Measurements from ENCODE around the gene ABHD14A.

ABHD14A gene

GRCh38 chr3:51954713-51955112 is 20.2 kb upstream of the ABHD14A start:
- Histone ChIP-seq H3K27me3 (ENCODE audit: insufficient read depth, poor library complexity, severe bottlenecking) (no peaks in the 10 kb centered on the region), H3K4me1 (ENCODE audit: insufficient read depth, poor library complexity, severe bottlenecking) (peaks cover 8% of the 10 kb centered on the region), H3K27ac (ENCODE audit: poor library complexity, severe bottlenecking) (no peak overlapping the region), H3K4me3 (ENCODE audit: severe bottlenecking) (no peak overlapping the region), H3K36me3 (ENCODE audit: low read depth) (no peaks in the 10 kb centered on the region), H3K9me3 (ENCODE audit: severe bottlenecking) (no peaks in the 10 kb centered on the region)
- no peak for DNase-seq (ENCODE audit: low spot score)
- TF ChIP-seq CTCF (IDR thresholded peaks at IDR 0.05; ENCODE audit: poor library complexity, severe bottlenecking): no peak
- no peak for ATAC-seq (ENCODE audit: low read depth)

- ATAC-seq (ENCODE audit: low read depth): no peak
- DNase-seq (ENCODE audit: low spot score): peak; percentile 52
Measured at GRCh38 chr3:51955175-51955892, 19.5 kb upstream of the ABHD14A start, which contains the start of gene GPR62. Gene GPR62 (plus strand): TSS chr3:51955381. CDS start chr3:51955653, 272 bp downstream.

GRCh38 chr3:51955893-51956770 is 18.7 kb upstream of the ABHD14A start:
- DNase-seq (ENCODE audit: low spot score) (peak; percentile 82), ATAC-seq (ENCODE audit: low read depth) (peak; percentile 77)
- peak; percentile 64 for TF ChIP-seq CTCF (IDR thresholded peaks at IDR 0.05; ENCODE audit: poor library complexity, severe bottlenecking)
- Histone ChIP-seq H3K4me3 (ENCODE audit: severe bottlenecking) (peak overlapping the region; percentile 11), H3K9me3 (ENCODE audit: severe bottlenecking) (no peaks in the 10 kb centered on the region), H3K27me3 (ENCODE audit: insufficient read depth, poor library complexity, severe bottlenecking) (no peaks in the 10 kb centered on the region), H3K4me1 (ENCODE audit: insufficient read depth, poor library complexity, severe bottlenecking) (peaks cover 8% of the 10 kb centered on the region), H3K27ac (ENCODE audit: poor library complexity, severe bottlenecking) (peak overlapping the region; percentile 10), H3K36me3 (ENCODE audit: low read depth) (no peaks in the 10 kb centered on the region)

More at GRCh38 chr3:51955175-51955892, 19.5 kb upstream of the ABHD14A start, which contains the start of gene GPR62:
- no peaks in the 10 kb centered on the region for H3K36me3 ChIP-seq (ENCODE audit: low read depth)
- H3K27ac ChIP-seq (ENCODE audit: poor library complexity, severe bottlenecking): peak within 1 kb of the TSS; percentile 10
- H3K9me3 ChIP-seq (ENCODE audit: severe bottlenecking): no peaks in the 10 kb centered on the region
- H3K4me3 ChIP-seq (ENCODE audit: severe bottlenecking): peak within 1 kb of the TSS; percentile 11
- no peaks in the 10 kb centered on the region for H3K27me3 ChIP-seq (ENCODE audit: insufficient read depth, poor library complexity, severe bottlenecking)
- peaks cover 8% of the 10 kb centered on the region for H3K4me1 ChIP-seq (ENCODE audit: insufficient read depth, poor library complexity, severe bottlenecking)
- no peak for TF ChIP-seq CTCF (IDR thresholded peaks at IDR 0.05; ENCODE audit: poor library complexity, severe bottlenecking)

- ATAC-seq (ENCODE audit: low read depth): no peak
- Histone ChIP-seq H3K27me3 (ENCODE audit: insufficient read depth, poor library complexity, severe bottlenecking) (no peaks in the 10 kb centered on the region), H3K4me3 (ENCODE audit: severe bottlenecking) (no peak overlapping the region), H3K4me1 (ENCODE audit: insufficient read depth, poor library complexity, severe bottlenecking) (peaks cover 8% of the 10 kb centered on the region), H3K27ac (ENCODE audit: poor library complexity, severe bottlenecking) (no peak overlapping the region), H3K9me3 (ENCODE audit: severe bottlenecking) (no peaks in the 10 kb centered on the region), H3K36me3 (ENCODE audit: low read depth) (no peaks in the 10 kb centered on the region)
- DNase-seq (ENCODE audit: low spot score): no peak
- no peak for TF ChIP-seq CTCF (IDR thresholded peaks at IDR 0.05; ENCODE audit: poor library complexity, severe bottlenecking)
Measured at GRCh38 chr3:51957520-51958205, 17.2 kb upstream of the ABHD14A start.
